CD4-positive, alpha-beta T cell treated with Interleukin-4 for 1 hour (primary cell): ENCODE results near the gene DPM2.

Experiments used
- DNase-seq, 2 donors: peaks; one replicate each; pipeline ENCODE4 v3.0.0-alpha.2; 2020 to 2022

Gene DPM2

GRCh38 chr9:127972236-127972871 lies 34.7 kb upstream of the DPM2 start:
- no peak for DNase-seq

- DNase-seq = peak in 1 of 2 donors; percentile 48
These were observed 33.9 kb upstream of the DPM2 start for GRCh38 chr9:127971357-127972235.

DNA sequence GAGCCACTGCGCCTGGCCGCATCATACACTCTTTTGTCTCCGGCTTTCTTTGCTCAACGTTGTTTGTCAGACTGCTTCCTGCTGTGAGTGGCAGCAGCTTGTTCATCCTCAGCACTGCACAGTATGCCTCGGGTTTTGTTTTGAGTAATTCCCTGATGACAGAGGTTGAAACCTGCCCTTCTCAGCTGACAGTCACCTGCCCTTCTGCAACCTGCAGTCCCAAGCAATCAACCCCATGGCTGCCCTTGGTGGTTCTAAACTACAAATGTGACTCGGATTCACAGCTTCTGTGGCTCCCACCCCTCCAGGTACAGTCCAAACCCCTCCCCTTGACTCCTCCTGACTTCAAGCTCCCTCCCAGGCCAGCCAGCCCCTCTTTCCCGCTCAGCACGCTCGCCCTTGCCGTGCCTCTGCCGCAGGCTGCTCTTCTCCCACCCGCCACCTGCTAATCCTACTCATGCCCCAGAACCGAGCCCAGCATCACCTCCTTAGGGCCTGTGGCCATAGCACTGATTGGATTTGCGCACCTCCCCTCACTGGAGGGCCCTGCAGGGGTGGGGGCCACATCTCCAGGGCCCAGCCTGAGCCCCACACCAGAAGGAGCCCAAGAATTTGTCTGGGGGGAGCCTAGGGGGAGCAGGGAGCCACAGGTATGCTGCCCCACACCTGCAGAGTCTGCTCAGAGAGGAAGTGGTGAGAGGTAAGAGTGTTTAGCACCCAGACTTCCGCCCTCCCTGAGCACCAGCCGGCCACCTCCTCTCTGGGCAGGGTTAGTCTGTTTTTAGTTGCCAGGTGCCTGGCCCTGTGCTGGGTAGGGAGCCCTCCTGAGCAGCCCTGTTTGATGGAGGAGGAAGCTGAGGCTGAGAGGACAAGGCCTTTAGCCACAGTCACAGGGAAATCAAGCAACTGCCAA lies 33.0 kb upstream of the DPM2 start:
- peak; percentile 68 to 72 for DNase-seq

- DNase-seq = no peak
These were observed 31.2 kb upstream of the DPM2 start for GRCh38 chr9:127968700-127969383.

DNA sequence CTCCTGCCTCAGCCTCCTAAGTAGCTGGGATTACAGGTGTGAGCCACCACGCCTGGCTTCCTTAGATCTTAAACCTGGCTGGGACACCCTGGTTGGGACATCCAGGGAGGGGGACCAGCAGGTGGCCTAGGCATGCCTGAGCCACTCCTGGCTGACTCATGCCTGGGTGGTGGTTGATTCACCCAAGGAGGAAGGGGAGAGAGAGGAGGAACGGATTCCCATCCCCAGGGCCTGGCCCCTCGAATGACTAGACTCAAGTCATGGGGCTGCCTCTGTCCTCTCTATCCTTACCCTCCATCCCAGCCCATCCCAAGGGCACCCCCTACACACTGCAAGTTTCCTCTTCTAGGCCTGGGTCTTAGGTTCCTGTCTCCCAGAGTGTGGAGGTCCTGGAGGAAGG lies 30.4 kb upstream of the DPM2 start:
- no peak for DNase-seq

GRCh38 chr9:127967151-127967809 lies 29.6 kb upstream of the DPM2 start:
- no peak for DNase-seq

DNA sequence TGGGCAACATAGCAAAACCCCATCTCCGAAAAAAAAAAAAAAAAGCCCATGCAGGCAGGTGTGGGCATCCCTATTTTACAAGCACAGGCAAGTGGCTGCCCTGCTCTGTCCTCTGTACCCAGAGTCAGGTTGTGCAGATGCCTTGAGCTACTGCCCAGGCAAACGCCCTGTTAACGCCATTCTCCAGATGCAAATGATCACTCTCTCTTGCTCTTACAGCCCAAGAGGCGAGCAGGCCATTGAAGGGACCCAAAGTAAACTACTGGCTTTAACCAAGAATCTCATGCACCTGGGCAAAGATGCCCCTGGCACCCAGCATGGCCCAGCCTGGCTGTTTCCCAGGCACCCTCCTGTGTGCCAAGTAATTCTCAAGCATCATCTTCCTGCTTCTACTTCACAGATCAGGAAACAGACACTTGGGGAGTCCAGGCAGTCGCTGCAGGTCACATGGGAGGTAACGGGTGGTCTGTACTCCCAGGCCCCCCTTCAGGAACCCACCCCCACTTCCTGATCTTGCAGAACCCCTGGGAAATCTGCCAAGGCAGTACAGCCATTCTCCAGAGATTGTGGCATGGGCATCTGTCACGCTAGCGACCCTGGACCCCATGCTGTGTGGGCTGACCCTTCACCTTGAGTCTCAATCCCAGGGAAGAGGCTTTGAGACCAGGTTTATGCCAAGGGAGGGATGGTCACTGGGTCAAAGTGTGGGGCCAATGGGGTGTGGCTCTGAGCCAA lies 28.9 kb upstream of the DPM2 start:
- DNase-seq = no peak

DNA sequence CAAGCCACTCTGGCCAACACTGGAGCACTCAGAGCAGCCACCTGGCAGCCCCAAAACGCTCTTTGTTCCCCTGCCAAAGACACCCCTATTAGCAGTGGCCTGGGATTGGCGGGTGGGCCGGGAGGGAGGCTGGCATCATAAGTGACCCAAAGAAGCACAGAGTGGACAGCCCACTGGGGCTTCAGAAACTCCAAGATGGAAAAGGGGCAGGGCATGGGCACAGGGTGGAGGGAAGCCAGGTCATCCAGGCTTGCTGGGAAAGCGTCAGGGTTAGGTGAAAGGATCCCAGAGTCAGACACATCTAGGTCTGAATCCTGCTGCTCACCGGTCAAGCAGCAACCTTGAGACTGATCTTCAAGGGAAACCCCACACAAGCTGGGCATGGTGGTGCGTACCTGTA lies 28.3 kb upstream of the DPM2 start:
- DNase-seq = no peak

GRCh38 chr9:127963359-127964064 lies 25.9 kb upstream of the DPM2 start:
- no peak for DNase-seq

DNA sequence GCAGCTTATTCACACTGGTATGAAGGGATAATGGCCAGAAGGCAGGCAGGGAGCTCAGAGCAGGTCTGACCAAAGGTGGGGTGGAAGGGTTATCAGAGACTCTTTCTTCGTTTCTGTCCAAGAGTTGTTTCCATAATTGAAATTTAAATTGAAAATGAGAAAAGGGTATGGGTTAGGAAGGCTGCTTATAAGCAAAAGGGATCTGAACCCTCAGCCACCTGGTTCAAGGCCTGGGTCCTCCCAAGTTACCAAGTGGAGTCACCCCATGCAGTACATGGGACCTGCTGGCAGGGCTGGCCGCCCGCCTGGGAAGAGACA lies 25.3 kb upstream of the DPM2 start:
- DNase-seq = no peak

GRCh38 chr9:127962278-127962677 lies 24.6 kb upstream of the DPM2 start:
- no peak for DNase-seq

GRCh38 chr9:127961613-127962155 lies 24.0 kb upstream of the DPM2 start:
- no peak for DNase-seq

DNA sequence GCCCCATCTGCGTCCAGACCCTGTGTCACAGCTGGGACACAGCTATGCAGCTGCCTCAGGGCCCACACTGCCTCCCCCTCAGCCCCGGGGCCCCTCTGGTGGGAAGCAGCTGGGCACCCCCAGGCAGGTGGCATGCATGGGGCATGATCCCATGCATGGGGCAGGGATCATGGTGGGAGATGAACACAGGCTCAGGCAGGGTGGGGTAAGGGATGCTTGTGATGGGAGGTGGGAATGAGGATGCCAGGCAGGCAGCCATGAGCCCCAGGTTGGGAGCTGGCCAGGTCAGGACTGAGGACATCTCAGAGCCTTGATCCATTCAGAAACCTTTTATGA lies 23.5 kb upstream of the DPM2 start:
- no peak for DNase-seq

DNA sequence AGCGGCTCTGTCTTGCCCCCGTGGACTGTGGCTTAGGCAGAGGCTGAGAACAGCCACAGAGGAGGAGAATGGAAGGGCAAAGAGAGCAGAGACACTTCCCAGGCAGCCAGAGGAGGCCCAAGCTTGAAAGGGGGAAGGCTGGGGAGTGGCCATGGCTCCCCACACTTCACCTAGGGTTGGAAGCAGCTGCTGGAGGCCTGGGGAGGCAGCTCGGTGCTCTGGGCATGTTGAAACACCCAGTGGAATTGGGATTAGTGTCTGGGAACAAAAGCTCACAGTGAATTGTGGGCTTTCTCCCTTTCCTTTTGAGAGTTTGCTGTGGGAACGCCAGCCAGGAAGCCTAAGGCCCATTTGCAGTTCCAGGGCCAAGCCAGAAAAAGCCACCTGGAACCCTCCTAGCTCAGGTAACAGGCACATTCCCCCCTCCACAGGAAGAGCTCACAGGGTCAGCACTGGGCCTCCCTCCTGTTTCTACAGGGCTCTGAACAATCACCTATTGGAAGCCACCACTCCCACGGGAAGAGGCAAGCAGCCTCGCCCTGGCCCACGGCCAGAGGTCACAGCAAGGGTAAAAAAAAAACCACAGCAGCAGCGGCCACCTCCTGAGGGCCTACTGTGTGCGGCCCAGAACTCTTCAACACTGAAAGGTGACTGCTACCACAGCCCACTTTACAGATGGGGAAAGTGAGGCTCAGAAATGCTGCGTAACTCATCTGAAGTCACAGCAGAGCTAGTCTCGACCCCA lies 22.9 kb upstream of the DPM2 start:
- no peak for DNase-seq

GRCh38 chr9:127959841-127960409 lies 22.3 kb upstream of the DPM2 start:
- no peak for DNase-seq

GRCh38 chr9:127959398-127959797 lies 21.7 kb upstream of the DPM2 start:
- DNase-seq = no peak

DNA sequence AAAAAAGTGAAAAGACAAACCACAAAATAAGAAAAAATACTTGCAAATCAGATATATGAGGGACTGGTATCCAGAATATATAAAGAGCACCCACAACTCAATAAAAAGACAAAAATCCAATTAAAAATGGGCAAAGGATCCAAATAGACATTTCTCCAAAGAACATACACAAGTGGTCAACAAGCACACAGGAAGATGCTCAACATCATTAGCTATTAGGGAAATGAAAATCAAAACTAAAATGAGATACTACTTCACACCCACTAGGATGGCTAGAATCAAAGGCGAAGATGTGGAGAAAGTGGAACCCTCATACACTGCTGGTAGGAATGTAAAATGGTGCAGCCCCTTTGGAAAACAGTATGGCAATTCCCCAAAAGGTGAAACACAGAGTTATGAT lies 21.1 kb upstream of the DPM2 start:
- no peak for DNase-seq

GRCh38 chr9:127955294-127956015 lies 17.8 kb upstream of the DPM2 start:
- peak; percentile 78 to 80 for DNase-seq

DNA sequence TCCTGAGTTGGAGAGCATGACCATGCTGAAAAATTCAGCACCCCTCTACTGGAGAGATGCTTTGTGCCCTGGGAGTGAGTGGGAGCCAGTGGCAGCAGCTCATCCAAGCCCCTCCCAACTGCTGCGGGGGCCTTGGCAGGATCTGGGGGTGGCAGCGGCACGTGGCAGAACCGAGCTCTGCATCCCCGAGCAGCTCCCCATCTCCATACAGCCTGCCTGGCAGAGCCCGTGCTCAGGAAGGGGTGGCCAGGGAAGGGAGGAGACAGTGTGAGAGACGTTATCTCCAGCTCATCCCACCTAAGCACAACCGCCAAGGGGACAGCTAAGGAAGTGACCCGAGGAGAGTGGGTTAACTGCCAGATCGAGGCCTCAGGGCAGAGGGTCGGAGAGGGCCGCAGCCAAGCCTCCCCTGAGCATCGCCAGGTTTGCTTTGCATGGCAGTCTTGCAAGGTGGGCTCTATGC lies 17.2 kb upstream of the DPM2 start:
- DNase-seq = no peak
